Fibroblast of gingiva (primary cell): ENCODE measurements around the gene ZSCAN21.

ENCODE experiments used
- DNase-seq: peaks from one replicate; pipeline ENCODE4 v3.0.0-alpha.2; 2011; ENCODE audit warnings: low read depth

ZSCAN21 gene

GRCh38 chr7:100075418-100075817 is 25.8 kb downstream of the ZSCAN21 start:
- DNase-seq = no peak

GRCh38 chr7:100077205-100077604 is 27.6 kb downstream of the ZSCAN21 start:
- no peak for DNase-seq

- DNase-seq = no peak
These were observed 29.5 kb downstream of the ZSCAN21 start for GRCh38 chr7:100079024-100079560.

GRCh38 chr7:100080907-100081534 is 31.4 kb downstream of the ZSCAN21 start:
- DNase-seq = no peak

GRCh38 chr7:100081535-100082102 is 32.0 kb downstream of the ZSCAN21 start, which contains the start of gene ZNF3:
Gene ZNF3 (minus strand): TSS chr7:100081723. CDS start chr7:100077357, 4,366 bp downstream.
- DNase-seq = peak; percentile 99

- DNase-seq = no peak
These were observed 33.4 kb downstream of the ZSCAN21 start for GRCh38 chr7:100082978-100083377.

GRCh38 chr7:100085515-100085914 is 35.9 kb downstream of the ZSCAN21 start:
- DNase-seq = no peak

- DNase-seq = peak; percentile 91
These were observed 37.6 kb downstream of the ZSCAN21 start for GRCh38 chr7:100087055-100087750.

- no peak for DNase-seq
These were observed 38.6 kb downstream of the ZSCAN21 start for GRCh38 chr7:100088095-100088620.

- peak; percentile 79 for DNase-seq
These were observed 39.3 kb downstream of the ZSCAN21 start, which contains the start of gene COPS6 for GRCh38 chr7:100088621-100089457. Gene COPS6 (plus strand): TSS chr7:100088969. CDS start chr7:100088991, 22 bp downstream.

GRCh38 chr7:100089458-100090196 is 40.1 kb downstream of the ZSCAN21 start:
- DNase-seq = no peak

- no peak for DNase-seq
These were observed 41.2 kb downstream of the ZSCAN21 start for GRCh38 chr7:100090527-100091410.

- no peak for DNase-seq
These were observed 42.0 kb downstream of the ZSCAN21 start for GRCh38 chr7:100091411-100092181.

GRCh38 chr7:100093054-100093453 is 43.5 kb downstream of the ZSCAN21 start:
- DNase-seq = no peak

- no peak for DNase-seq
These were observed 43.9 kb downstream of the ZSCAN21 start for GRCh38 chr7:100093498-100093897.

GRCh38 chr7:100093925-100094486 is 44.4 kb downstream of the ZSCAN21 start:
- no peak for DNase-seq

GRCh38 chr7:100095289-100095688 is 45.7 kb downstream of the ZSCAN21 start:
- no peak for DNase-seq

- DNase-seq = no peak
These were observed 46.1 kb downstream of the ZSCAN21 start for GRCh38 chr7:100095704-100096103.

- no peak for DNase-seq
These were observed 49.3 kb downstream of the ZSCAN21 start for GRCh38 chr7:100098913-100099312.
